Stimulated activated CD8-positive, alpha-beta memory T cell treated with anti-CD3 and anti-CD28 coated beads, Interleukin-4, amount 100 ng/mL, for 24 hours (primary cell): Measurements from ENCODE around the gene GSE1.
"Not testable (repeated sequence)": the region's sequence is repeated elsewhere in the genome, so short reads cannot be mapped to it uniquely, and the experiment has no call there.

Experiments
- DNase-seq: peaks from one replicate; pipeline ENCODE4 v3.0.0-alpha.2; 2020; ENCODE audit warnings: low read depth

Gene GSE1

DNA sequence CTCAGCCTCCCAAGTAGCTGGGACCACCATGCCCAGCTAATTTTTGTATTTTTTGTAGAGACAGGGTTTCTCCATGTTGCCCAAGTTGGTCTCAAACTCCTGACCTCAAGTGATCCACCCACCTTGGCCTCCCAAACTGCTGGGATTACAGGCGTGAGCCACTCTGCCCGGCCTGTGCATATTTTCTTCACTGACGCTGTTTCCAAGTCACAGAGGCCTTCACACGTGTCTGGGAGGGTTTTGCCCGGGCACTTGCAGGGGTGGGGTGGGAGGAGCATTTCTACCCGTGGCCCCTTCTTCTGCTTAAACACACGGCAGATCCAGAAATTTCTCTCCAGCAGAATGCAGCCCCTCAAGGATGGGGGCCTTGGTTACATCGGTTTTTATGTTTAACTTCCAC, 20.8 kb upstream of the GSE1 start:
- DNase-seq: not testable (repeated sequence)

DNA sequence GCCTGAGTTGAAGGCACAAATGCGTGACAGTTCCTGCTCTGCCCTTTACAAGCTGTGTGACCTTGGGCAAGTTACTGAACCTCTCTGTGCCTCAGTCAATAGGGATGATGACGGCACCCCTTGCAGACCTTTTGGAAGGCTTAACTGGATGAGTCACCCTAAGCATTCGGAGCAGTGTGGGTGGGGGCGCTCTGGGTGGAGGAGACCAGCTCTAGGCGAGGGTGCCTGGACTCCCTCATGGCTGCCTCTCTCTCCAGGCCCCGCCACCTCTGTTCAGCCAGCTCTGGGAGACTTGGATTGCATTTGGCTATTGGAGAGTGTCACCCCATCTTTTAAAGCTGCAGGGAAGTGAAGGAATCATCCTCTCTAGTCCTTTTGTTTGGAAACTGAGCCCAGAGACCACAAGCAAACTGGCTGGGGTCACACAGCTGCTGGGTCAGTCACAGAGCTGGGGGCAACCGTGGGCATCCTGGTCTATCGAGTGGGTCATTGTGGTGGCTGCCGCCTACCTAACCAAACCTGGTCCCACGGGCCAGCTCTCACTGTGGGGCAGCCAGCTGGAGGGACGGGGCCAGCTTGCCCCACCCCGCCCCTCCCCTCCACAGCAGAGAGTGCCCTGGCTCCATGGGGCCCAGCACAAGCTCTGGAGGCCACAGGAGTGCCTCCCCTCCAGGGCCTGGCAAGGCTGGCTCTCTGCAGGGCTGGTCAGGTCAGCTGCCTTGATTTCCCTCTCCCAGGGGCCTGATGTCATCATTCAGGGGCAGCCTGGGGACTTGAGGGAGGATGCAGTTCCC, 20.2 kb upstream of the GSE1 start:
- DNase-seq: no peak

DNA sequence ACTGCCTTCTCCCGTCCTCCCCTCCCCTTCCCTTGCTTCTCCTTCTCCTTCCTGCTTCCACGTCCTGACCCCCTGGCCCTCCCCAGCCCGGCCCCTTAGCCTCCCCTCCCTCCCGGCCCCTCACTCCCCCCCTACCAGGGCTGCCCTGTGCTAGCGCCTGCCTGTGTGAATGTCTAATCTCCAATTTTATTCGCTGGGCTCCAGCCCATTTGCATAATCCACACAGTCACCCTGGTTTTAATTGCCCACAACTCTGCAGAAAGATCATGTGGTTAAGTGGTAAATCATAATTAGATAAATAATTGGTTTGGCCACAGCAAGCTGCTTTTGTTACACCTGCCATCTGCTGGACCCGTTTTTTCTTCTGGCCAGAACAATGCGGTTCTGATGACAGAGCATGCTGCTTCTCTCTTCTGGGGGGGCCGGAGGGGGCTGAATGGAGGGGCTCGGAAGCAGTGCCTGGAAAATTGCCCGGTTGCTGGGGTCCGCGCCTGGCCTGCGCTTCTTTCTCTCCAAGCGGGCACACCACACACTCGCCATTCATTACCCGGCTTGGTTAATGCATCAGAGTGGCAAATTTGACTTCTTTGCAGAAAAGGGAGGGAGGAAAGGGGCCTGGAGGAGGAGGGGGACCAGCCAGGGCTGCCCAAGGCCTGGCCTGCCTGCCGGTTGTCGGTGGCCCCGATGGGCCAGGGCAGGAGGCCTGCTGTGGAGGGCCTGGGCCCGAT, 19.5 kb upstream of the GSE1 start:
- no peak for DNase-seq

DNA sequence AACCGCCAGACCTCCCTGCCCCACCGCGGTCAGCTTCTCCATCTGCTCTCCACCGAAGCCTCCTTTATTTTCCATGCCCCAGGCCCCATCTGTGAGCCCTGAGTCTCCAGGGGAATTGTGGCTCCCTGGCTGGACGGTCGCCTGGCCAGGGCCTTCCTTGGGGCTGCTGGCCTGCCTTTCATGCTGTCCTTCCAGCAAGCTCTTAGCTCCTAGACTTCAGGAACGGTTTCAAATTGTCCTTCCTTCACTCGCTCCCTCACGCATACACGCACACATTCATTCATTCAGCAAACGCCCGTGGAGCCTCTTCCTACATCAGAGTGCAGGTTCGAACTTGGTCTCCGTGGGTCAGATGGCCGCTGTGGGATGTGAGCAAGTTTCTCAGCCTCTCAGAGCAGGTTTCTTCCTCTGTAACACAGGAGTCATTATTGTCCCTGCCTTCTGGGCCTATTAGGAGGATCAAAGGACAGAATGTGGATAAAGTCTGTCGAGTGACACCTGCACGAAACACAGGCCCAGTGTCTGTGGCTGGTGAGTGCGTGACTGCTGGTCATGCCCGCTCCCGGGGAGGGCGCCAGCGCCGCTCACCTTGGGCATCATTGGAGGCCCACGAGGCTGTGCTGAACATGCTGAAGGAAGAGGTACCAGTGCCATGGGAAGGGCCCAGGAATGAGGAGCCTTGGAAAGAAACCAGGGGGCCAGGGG, 18.7 kb upstream of the GSE1 start:
- no peak for DNase-seq

DNA sequence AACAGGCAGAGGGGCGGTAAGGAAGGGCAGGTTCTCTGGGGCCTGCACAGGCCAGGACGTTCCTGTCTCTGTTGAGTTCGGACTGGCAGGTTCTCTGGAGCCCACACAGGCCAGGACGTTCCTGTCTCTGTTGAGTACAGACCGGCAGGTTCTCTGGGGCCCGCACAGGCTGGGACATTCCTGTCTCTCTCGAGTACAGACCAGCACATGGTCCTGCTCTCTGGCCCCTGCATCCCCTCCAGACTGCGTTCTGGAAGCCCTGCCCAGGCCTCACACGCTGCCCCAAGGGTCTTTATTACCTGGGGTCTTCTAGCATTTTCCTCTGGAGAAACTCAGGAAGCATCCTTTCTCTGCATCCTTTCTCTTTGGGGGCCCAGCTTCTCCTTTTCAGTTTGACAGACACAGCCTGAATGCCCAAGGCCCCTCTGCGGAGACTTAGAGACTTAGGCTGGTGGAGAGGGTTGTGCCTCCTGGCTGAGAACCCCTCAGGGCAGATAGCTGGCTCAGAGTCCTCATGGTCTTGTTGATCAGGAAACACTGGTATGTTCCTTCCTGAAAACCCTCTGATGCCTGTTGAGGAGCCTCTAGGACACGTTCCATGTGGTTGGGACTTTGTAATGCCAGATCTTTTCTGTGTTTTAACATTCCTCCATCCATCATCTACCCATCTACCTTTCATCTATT, 18.0 kb upstream of the GSE1 start:
- no peak for DNase-seq

DNA sequence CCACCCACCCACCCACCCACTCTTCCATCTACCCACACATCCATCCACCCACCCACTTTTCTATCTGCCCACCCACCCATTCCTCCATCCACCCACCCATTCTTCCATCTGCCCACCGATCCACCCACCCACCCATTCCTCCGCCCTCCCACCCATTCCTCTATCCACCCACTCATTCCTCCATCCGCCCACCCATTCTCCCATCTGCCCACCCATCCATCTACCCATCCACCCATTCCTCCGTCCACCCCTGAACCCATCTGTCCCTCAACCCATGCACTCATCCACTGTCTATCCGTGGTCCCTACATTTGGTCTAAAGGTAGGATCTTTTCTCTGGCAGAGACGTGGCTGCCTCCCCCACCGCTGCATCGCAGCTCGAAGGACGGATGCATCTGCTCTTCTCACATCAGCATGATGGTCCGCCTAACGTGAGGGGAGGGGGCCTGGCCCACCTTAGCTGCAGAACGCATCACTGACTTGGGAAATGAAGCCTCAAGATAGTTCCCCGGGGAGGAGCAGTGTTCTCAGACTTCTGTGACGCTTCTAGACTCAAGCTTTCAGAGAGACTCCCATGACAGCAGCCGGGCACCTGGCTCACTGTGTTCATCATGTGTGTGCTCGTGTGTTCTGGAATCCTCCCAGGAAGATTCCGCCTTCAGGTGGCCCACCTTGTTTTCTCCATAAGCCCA, 17.2 kb upstream of the GSE1 start:
- no peak for DNase-seq

DNA sequence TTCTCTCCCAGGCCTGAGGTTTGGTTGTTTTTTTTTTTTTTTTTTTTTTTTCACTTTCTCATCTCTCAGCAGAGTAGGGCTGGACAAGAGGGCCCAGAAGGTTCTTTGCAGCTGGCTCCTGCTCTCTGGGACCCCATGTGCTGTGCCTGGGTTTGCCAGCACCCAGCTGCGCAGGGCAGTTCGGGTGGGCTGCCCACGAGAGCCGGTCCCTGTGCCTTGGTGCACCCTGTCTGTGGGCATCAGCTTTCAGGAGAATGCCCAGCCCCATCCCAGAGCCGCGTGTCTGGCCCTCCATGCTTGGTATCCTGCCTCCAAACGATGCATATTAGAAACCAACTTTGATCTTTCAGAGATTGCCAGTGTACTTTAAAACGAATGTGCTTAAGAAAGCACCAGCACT, 15.0 kb upstream of the GSE1 start:
- no peak for DNase-seq

DNA sequence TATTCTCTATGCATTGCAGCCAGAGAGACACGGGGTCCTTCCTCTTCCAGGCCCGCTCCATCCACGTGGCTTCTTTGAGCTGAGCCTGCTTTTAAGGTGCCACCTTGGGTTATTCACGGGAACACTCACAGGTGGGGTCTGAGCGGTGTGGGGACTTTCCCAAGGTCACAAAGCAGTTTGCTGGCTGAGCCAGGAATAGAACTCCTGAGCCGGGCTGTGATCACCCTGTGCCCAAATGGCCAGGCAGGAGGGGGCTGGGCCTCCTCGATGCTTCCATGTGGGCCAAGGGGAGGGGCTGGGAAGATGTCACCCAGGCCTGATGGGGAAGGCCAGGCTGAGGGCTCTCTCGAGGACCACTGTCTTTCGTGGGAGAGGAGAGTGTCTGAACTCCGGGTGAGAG, 13.0 kb upstream of the GSE1 start:
- DNase-seq: no peak

DNA sequence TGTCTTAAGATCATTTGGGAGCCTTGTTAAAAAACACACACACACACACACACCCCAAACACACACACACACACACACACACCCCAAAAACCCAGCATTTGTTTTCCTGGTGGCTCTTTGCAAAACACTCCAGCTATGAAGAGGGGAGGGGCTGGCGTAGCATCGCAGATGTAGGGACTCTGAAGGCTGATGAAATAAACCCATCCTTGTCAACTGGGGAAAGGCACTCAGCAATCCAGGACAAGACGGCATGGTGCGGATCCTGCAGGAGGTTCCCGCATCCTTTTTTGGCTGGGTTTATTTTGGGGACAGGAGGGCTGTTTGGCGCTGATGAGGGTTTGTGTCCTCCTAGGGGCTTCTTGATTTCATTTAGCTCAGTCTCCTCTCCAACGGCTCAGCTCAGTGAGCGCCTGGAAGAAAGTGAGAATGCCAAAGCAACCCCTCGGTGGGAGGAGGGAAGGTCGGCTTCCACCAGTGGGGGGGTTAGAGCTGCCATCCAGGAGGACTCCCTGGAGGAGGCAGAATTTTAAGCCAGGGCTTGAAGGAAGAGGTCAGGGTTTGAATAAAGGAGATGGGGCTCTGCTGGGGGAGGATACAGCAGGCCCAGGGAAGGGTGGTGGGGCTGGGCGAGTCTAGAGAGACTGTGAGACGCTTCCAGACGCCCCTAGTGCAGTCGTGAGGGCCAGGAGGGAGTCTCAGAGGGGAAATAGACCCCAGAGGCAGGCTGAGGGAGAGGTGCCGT, 12.4 kb upstream of the GSE1 start:
- no peak for DNase-seq

DNA sequence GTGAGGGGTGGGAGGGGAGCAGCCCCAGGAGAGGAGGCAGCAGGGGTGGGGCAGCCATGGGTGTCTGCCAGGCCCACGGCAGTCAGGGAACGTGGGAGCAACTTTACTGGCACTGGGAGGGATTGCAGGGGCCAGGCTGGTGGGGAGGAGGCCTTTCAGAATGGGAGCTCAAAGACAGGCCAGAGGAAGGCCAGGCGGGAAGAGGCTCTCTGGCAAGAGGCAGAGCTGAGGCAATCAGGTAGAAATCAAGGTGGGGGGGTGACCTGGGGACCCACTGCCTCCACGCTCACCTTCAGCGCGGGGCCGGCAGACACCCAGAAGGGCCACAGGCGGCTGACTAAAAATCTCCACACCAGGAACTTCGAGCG, 11.9 kb upstream of the GSE1 start:
- DNase-seq: no peak

DNA sequence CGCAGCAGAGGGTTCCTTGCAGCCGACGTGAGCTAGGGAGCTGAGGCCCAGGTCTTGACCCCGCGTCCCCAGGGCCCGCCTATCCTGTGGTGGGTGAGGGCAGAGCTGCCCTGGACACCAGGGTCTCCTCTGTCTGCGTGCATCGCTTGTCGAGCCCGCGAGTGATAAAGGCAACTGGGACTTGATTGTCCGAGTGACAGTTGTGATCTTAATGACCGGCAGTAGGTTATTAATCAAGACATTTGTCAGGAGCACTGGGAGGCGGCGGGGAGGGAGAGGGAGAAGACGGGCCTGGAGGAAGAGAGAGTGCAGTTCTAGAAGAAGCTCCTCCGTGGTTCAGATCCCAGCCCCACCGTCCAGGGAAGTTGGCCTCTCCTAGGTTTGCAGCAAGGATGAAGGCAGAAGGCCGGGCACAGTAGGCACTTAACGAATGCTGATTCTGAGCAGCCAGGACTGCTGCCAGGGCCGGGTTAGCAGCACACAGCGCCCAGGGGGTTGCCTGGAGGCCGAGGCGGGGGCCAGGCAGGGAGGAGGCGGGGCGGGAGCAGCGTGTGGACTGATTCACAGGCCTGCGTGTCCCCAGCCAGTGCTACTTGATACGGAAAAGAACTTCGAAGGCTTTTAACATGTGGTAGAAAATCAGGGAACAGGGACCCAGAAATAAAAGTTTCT, 11.3 kb upstream of the GSE1 start:
- no peak for DNase-seq

DNA sequence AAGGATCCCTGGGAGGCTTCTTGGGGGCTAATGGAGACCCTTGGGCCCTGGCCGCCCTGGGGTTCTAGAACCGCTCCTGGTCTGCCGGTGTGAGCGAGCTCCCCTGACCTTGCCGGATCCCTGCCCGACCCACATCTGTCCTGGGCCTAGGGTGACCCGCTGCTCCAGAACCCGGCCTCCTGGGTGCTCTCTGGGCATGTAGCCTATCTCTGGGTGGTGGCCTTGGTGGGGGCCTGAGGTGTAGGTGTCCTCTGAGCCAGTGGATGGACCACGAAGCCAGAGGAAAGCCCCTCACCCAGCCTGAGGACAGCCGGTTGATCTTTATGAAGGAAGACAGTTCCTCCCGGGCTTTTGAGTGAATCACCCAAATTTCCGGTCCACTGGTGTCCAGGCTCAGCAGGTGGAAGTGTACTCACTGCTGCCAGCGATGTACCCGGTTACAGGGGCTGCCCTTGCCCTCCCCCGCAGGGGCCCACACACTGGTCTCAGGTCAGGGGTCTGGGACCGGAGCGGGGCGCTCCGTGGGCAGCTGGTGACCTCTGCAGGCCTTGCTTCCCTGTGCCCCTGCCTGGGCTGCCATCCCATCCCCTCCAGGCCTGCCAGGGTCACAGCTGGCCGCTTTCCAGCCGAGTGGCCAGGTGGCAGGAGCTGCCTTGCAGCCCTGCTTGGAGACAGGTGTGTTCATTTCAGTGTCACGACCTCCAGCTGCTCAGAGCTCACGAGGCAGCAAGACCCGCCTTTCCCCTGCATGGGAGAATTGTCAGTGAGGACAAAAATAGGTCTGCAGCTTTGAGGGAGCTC, 10.5 kb upstream of the GSE1 start:
- DNase-seq: no peak

DNA sequence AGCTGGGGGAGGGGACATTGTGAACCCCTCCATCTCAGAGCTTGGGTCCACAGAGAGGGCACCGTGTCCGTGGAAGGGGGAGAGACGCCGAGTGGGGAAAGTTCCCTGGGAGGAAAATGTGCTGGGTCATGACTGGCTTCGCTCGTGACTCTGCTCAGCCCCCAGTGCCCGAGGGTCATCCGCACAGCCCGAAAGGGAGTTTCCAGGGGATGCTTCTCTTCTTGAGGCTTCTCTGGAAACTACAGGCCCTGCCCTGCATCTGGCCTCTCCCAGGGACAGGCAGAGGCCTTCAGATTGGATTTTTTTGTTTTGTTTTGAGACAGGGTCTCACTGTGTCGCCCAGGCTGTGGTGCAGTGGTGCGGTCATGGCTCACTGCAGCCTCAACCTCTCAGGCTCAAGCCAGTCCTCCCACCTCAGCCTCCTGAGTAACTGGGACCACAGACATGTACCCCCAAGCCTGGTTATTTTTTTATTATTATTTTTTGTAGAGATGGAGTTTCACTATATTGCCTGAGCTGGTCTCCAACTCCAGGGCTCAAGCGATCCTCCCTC, 9.8 kb upstream of the GSE1 start:
- no peak for DNase-seq

DNA sequence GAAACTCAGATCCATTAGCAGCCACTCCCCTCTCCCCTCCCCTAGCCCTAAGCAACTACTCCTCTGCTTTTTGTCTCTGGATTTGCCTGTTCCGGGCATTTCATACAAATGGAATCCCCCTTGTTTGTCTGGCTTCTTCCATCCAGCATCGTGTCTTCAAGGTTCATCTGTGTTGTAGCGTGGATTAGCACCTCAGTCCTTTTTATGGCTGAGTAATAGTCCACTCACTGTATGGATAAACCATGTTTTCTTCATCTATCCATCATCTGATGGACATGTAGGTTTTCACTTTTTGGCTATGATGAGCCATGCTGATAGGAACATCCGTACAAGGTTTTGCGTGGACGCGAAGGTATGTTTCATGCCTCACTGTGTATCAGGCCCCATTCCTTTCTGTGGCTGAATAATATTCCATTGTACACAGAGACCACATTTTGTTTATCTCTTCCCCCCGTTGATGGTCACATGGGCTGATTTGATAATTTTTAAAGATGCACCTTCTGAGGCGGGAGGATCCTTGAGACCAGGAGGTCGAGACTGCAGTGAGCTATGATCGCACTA, 8.9 kb upstream of the GSE1 start:
- DNase-seq: no peak

DNA sequence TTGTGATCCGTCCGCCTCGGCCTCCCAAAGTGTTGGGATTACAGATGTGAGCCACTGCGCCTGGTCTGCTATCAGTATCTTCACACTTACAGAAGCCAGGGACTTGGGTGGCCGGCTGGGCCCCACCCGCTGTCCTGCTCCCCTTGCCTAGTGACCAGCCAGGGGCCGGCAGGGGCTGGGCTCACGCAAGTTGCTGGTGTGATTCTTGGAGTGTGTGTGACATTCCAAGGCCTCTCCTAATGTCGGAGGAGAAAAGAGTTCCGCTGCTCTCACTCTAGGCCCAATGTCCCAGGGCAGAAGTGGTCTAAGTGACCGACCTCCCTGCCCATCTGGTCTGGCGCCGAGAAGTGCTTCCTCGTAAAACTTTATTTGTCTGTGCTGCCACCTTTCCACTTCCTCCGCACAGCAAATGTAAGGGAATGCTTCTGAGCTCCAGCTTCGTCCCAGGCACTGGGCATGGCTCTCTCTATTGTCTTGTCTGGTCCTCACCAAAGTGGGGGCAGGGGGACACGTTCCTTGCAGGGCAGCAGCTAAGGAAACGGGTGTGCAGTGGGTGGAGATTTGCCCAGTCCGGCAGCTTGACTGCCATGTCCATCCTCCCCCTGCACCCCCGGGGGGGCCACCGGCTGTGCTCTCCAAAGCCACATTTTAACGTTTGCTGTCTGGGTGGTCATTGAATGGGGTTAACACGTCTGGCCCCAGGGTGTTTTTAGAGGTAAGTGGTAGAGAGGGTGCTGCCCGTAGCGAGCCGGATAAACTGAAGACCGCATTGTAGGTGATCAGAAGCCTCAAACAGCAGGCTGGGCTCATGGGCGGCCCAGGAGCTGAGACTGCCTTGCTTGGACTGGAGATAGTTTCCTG, 7.8 kb upstream of the GSE1 start:
- DNase-seq: no peak

DNA sequence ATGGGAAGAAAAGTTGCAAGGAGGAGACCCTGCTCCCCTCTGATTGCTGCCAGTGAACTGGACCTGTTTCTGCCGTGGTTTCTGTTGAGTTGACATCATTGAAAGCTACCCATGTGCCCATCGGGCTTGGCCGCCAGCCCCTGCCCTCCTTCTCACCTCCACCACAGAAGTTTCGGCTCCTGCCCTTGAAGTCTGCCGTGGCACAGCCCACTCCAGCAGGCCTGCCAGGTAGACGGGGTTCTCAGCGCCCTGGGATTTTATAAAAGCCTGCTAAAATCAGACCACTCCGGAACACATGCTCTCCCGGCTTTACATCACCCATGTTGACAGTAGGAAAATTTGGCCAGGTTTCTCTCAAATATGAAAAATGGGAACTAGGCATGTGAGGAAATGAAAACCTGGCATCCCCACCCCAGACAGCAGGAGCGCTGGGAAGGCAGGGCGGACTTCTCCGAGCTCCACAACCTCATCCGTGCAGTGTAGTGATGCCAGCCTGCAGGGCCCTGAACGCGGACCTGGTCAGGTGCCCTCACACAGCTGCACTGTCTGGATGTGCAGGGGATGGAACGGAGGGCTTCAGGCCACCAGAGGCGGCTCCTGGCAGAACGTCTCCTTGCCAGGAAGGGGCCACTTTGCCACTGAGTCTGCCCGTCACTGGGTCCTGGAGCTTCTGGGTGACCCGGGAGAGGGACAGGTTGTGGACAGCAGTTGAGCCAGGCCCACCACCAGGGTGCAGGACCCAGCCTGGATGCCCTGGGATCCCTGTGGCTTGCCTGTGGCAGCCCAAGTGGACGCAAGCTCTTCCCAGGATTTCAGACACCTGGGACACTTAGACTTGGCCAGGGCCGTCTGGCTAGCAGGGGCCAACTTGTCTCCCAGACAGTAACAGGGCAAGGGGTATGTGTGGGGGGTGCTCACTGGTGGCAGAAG, 6.9 kb upstream of the GSE1 start:
- no peak for DNase-seq

DNA sequence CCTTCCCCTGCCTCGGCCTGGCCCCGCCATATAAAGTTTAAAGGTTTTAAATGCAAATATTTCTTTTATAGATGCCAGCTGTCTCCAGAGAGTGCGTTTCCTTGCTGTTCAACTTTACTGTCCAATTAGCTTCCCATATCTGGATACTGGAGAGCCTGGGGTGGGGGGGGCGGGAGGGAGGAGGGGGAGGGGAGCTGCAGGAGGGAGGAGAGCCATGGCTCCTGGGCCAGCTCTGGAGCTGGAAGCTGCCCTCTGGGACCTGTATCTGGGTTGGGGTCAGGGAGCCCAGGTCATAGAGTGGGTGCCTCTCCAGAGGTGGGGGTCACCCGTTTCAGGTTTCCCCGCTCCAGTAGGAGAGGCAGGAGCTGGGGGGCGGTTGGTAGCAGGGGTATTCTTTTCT, 6.2 kb upstream of the GSE1 start:
- no peak for DNase-seq
